H1 (cell line): Measurements from ENCODE around the gene APBA2. TPM values are rescaled to one million over a fixed set of nuclear protein-coding genes. Genes with fewer than 3 reads are reported as not detected.

Source experiments
- CTCF ChIA-PET: fragments of 300-600 bp; sonication (Branson Sonifier 250); formaldehyde crosslinking; loops from one replicate; lab custom pipeline; 2021; ENCODE audit not compliant: partially characterized antibody; lab: Charles Lee
- POLR2A ChIA-PET: fragments of 300-600 bp; sonication (Branson Sonifier 250); formaldehyde crosslinking; loops from one replicate; lab custom pipeline; 2021; ENCODE audit warnings: inconsistent platforms; ENCODE audit not compliant: partially characterized antibody; lab: Charles Lee
- DNase-seq, 2 experiments: peaks; one replicate each; pipeline versions ENCODE4 v3.0.0 to v3.0.0-alpha.2; 2010 to 2022; ENCODE audit warnings: low spot score in 2 of 2, low read depth in 1 of 2, mixed read lengths in 1 of 2
- FAIRE-seq: peaks from 2 replicates; lab custom pipeline; 2011; peaks lifted over from hg19 to GRCh38; lab: Jason Lieb, UNC
- H2AFZ ChIP-seq: 2 replicates; pipeline ENCODE4 v1.8.1; 2012; ENCODE audit warnings: low read length, inconsistent platforms
- H2AK5ac ChIP-seq: 2 replicates; pipeline ENCODE4 v1.6.1; 2013; ENCODE audit warnings: low read depth, low read length
- H2BK120ac ChIP-seq: replicated peaks from 2 replicates; pipeline ENCODE3; 2013; ENCODE audit warnings: low read depth, low read length, inconsistent platforms
- H2BK12ac ChIP-seq: 2 replicates; pipeline ENCODE4 v1.6.1; 2013; ENCODE audit warnings: low read depth, low read length
- H2BK15ac ChIP-seq: 2 replicates; pipeline ENCODE4 v1.6.1; 2013; ENCODE audit warnings: low read length
- H2BK20ac ChIP-seq: 2 replicates; pipeline ENCODE4 v1.6.1; 2013; ENCODE audit warnings: low read length
- H2BK5ac ChIP-seq: 2 replicates; pipeline ENCODE4 v1.6.1; 2013; ENCODE audit warnings: low read depth, low read length
- H3K14ac ChIP-seq: 2 replicates; pipeline ENCODE4 v1.6.1; 2013; ENCODE audit warnings: inconsistent platforms; ENCODE audit not compliant: insufficient read length
- H3K18ac ChIP-seq: 2 replicates; pipeline ENCODE4 v1.6.1; 2013; ENCODE audit warnings: low read length; ENCODE audit errors: extremely low read depth
- H3K23ac ChIP-seq: 2 replicates; pipeline ENCODE4 v1.6.1; 2013; ENCODE audit warnings: inconsistent platforms; ENCODE audit not compliant: insufficient read length
- H3K23me2 ChIP-seq: 2 replicates; pipeline ENCODE4 v1.6.1; 2013; ENCODE audit warnings: low read depth, low read length
- H3K27ac ChIP-seq: 2 replicates; pipeline ENCODE4 v1.6.1; 2011; ENCODE audit warnings: low read depth, low read length, inconsistent platforms
- H3K27me3 ChIP-seq, 4 experiments: replicated peaks in 1 of 4; 1 replicate in 1 of 4; 2 replicates in 3 of 4; pipeline versions ENCODE4 v1.6.1 to v1.8.1; 2011 to 2013; ENCODE audit warnings: low read length in 3 of 4, mild to moderate bottlenecking in 3 of 4, inconsistent platforms in 2 of 4, mixed read lengths in 2 of 4, moderate library complexity in 1 of 4; ENCODE audit not compliant: control insufficient read depth in 3 of 4, insufficient read depth in 3 of 4; ENCODE audit errors: extremely low read depth in 1 of 4
- H3K36me3 ChIP-seq, 4 experiments: 2 replicates each; pipeline versions ENCODE4 v1.6.1 to v1.8.1; 2011 to 2013; ENCODE audit warnings: mild to moderate bottlenecking in 4 of 4, low read length in 3 of 4, moderate library complexity in 2 of 4, control low read depth in 1 of 4, inconsistent platforms in 1 of 4; ENCODE audit not compliant: insufficient read depth in 4 of 4, control insufficient read depth in 2 of 4
- H3K4ac ChIP-seq: replicated peaks from 2 replicates; pipeline ENCODE3; 2013; ENCODE audit warnings: low read length, low read depth, mixed read lengths, inconsistent platforms; ENCODE audit not compliant: insufficient read length
- H3K4me1 ChIP-seq, 4 experiments: replicated peaks in 1 of 4; 1 replicate in 1 of 4; 2 replicates in 3 of 4; pipeline versions ENCODE4 v1.6.1 to v1.8.1; 2011 to 2013; ENCODE audit warnings: low read length in 3 of 4, inconsistent platforms in 2 of 4, mixed read lengths in 1 of 4; ENCODE audit not compliant: insufficient read depth in 4 of 4, control insufficient read depth in 3 of 4
- H3K4me2 ChIP-seq, 2 experiments: 2 replicates each; pipeline versions ENCODE4 v1.6.1 to v1.8.1; 2011 to 2013; ENCODE audit warnings: low read depth in 2 of 2, low read length in 2 of 2, control low read depth in 1 of 2, inconsistent platforms in 1 of 2, mild to moderate bottlenecking in 1 of 2; ENCODE audit not compliant: insufficient read depth in 1 of 2
- H3K4me3 ChIP-seq, 4 experiments: fragments of 200-600, 300-600 bp in 1 of 4; sonication (generic), shearing (Covaris generic), sonication (Bioruptor Twin) in 1 of 4; 2 replicates each; pipeline versions ENCODE4 v1.5.1 to v1.8.1; 2011 to 2016; ENCODE audit warnings: low read length in 4 of 4, low read depth in 3 of 4, control low read depth in 2 of 4, inconsistent platforms in 2 of 4, mild to moderate bottlenecking in 2 of 4, mixed read lengths in 1 of 4, moderate library complexity in 1 of 4; ENCODE audit not compliant: insufficient read depth in 2 of 4; ENCODE audit errors: extremely low read depth in 1 of 4
- H3K56ac ChIP-seq: replicated peaks from 2 replicates; pipeline ENCODE3; 2013; ENCODE audit warnings: low read depth, mild to moderate bottlenecking, mixed read lengths, low read length, inconsistent platforms; ENCODE audit not compliant: insufficient read length
- H3K79me1 ChIP-seq: 2 replicates; pipeline ENCODE4 v1.6.1; 2013; ENCODE audit warnings: low read depth, low read length, control low read depth
- H3K79me2 ChIP-seq, 2 experiments: 2 replicates each; pipeline versions ENCODE4 v1.6.1 to v1.8.1; 2012 to 2013; ENCODE audit warnings: low read length in 2 of 2, mild to moderate bottlenecking in 2 of 2, inconsistent platforms in 1 of 2; ENCODE audit not compliant: insufficient read depth in 2 of 2, control insufficient read depth in 1 of 2
- H3K9ac ChIP-seq, 4 experiments: replicated peaks in 1 of 4; 1 replicate in 1 of 4; 2 replicates in 3 of 4; pipeline versions ENCODE4 v1.6.1 to v1.8.1; 2011 to 2013; ENCODE audit warnings: low read depth in 3 of 4, low read length in 3 of 4, control low read depth in 2 of 4, mild to moderate bottlenecking in 2 of 4, moderate library complexity in 2 of 4, inconsistent platforms in 1 of 4; ENCODE audit errors: extremely low read depth in 1 of 4
- H3K9me3 ChIP-seq, 2 experiments: 2 replicates each; pipeline versions ENCODE4 v1.6.1 to v1.8.1; 2012 to 2013; ENCODE audit warnings: mild to moderate bottlenecking in 2 of 2, moderate library complexity in 2 of 2, control low read depth in 1 of 2, inconsistent platforms in 1 of 2, low read depth in 1 of 2, low read length in 1 of 2, mixed read lengths in 1 of 2; ENCODE audit not compliant: insufficient read depth in 2 of 2
- H4K20me1 ChIP-seq, 2 experiments: replicated peaks in 1 of 2; 2 replicates each; pipeline versions ENCODE3 to v1.8.1; 2011 to 2013; ENCODE audit warnings: inconsistent platforms in 2 of 2, low read length in 2 of 2, mild to moderate bottlenecking in 1 of 2; ENCODE audit not compliant: insufficient read depth in 2 of 2, control insufficient read depth in 1 of 2
- H4K5ac ChIP-seq: 2 replicates; pipeline ENCODE4 v1.6.1; 2013; ENCODE audit warnings: low read length, low read depth, mixed read lengths, inconsistent platforms; ENCODE audit not compliant: insufficient read length
- H4K8ac ChIP-seq: 2 replicates; pipeline ENCODE4 v1.8.0; 2013; ENCODE audit warnings: mild to moderate bottlenecking, moderate library complexity, low read length, inconsistent platforms; ENCODE audit not compliant: insufficient read depth; ENCODE audit errors: extremely low read depth
- H4K91ac ChIP-seq: replicated peaks from 2 replicates; pipeline ENCODE3; 2013; ENCODE audit warnings: low read length, mixed read lengths, inconsistent platforms; ENCODE audit not compliant: insufficient read length
- CTBP2 ChIP-seq: IDR thresholded peaks from 2 replicates; pipeline ENCODE4 v1.7.0; 2011; ENCODE audit warnings: borderline replicate concordance, mild to moderate bottlenecking, moderate library complexity, mixed read lengths, low read length; ENCODE audit not compliant: insufficient read depth, insufficient read length
- CTCF ChIP-seq, 3 experiments: IDR thresholded peaks; 1 replicate in 2 of 3; 2 replicates in 1 of 3; pipeline versions ENCODE4 v1.5.1 to v1.6.1; 2011; ENCODE audit warnings: low read length in 3 of 3, mild to moderate bottlenecking in 3 of 3, inconsistent platforms in 2 of 3, low read depth in 1 of 3, moderate library complexity in 1 of 3; ENCODE audit not compliant: insufficient read depth in 1 of 3; ENCODE audit errors: control extremely low read depth in 1 of 3
- EGR1 ChIP-seq: IDR thresholded peaks from 2 replicates; pipeline ENCODE4 v1.6.1; 2011; ENCODE audit warnings: low read depth, low read length, borderline replicate concordance
- JUND ChIP-seq: IDR thresholded peaks from 2 replicates; pipeline ENCODE4 v1.6.1; 2011; ENCODE audit warnings: mild to moderate bottlenecking, improper control_type of control experiment, low read length
- PHF8 ChIP-seq: fragments of 200-600 bp; sonication (generic); conservative IDR thresholded peaks from 2 replicates; pipeline ENCODE4 v1.7.1; 2012; ENCODE audit warnings: low read depth, mild to moderate bottlenecking, inconsistent platforms, low read length, moderate library complexity
- POLR2AphosphoS5 ChIP-seq: IDR thresholded peaks from 2 replicates; pipeline ENCODE4 v1.6.1; 2011; ENCODE audit warnings: low read depth, low read length
- RFX5 ChIP-seq: IDR thresholded peaks from 2 replicates; pipeline ENCODE4 v1.6.1; 2011; ENCODE audit warnings: low read depth, low read length, improper control_type of control experiment, borderline replicate concordance
- RXRA ChIP-seq: IDR thresholded peaks from 2 replicates; pipeline ENCODE4 v1.6.1; 2011; ENCODE audit warnings: low read depth, mild to moderate bottlenecking, low read length, moderate library complexity; ENCODE audit not compliant: insufficient read depth
- SIX5 ChIP-seq: IDR thresholded peaks from 2 replicates; pipeline ENCODE4 v1.6.1; 2011; ENCODE audit warnings: mild to moderate bottlenecking, low read depth, low read length
- SP2 ChIP-seq: IDR thresholded peaks from 2 replicates; pipeline ENCODE4 v1.6.1; 2012; ENCODE audit warnings: mild to moderate bottlenecking, low read length, inconsistent platforms
- TAF1 ChIP-seq: IDR thresholded peaks from 2 replicates; pipeline ENCODE4 v1.6.1; 2011; ENCODE audit warnings: mild to moderate bottlenecking, low read depth, low read length
- TCF12 ChIP-seq: IDR thresholded peaks from 2 replicates; pipeline ENCODE4 v1.6.1; 2011; ENCODE audit warnings: low read depth, mild to moderate bottlenecking, low read length
- ZNF274 ChIP-seq: IDR thresholded peaks from 2 replicates; pipeline ENCODE4 v1.7.0; 2012; ENCODE audit warnings: low read length, borderline replicate concordance; ENCODE audit errors: extremely low read depth
- WGBS, 2 experiments: shearing (Covaris generic) in 1 of 2; methylation state at CpG; one replicate each; pipeline versions ENCODE4 v1.1.6 to v1.1.7; 2013 to 2015; ENCODE audit warnings: low lambda C conversion rate in 2 of 2, mixed read lengths in 2 of 2, inconsistent platforms in 1 of 2, low coverage in 1 of 2, missing lambda C conversion rate in 1 of 2; ENCODE audit not compliant: insufficient replicate concordance in 2 of 2, insufficient coverage in 1 of 2, insufficient read length in 1 of 2; ENCODE audit errors: extremely low coverage in 1 of 2, missing lambda C conversion rate in 1 of 2; 5-methylcytosine and 5-hydroxymethylcytosine counted together
- polyA plus RNA-seq, 7 experiments: library from polyadenylated mRNA; depleted of rRNA in 3 of 7; stranded (reverse) in 5 of 7; unstranded in 2 of 7; fragments of >200 nt in 5 of 7; fragments of 200-250 nt in 2 of 7; gene quantifications; 1 replicate in 5 of 7; 2 replicates in 1 of 7; 4 replicates in 1 of 7; pipeline versions ENCODE4 v1.2.1 to v1.2.3, GENCODE V29; 2011 to 2013; ENCODE audit warnings: missing spikeins in 2 of 7, mixed read lengths in 2 of 7
- total RNA-seq: library from RNA; stranded (reverse); fragmentation: NEBNext Ultra II Directional; extraction: Animal tissue kit (Norgen Biotek cat#: 25700); gene quantifications from 2 replicates; pipeline ENCODE4 v1.2.1, GENCODE V29; 2021

The APBA2 gene
- total and polyA plus RNA-seq, 2 of the 8 experiments (the other 6 are each of a cell fraction or from before 2014, with no cell fraction given): 15.5 to 19.0 TPM

DNA sequence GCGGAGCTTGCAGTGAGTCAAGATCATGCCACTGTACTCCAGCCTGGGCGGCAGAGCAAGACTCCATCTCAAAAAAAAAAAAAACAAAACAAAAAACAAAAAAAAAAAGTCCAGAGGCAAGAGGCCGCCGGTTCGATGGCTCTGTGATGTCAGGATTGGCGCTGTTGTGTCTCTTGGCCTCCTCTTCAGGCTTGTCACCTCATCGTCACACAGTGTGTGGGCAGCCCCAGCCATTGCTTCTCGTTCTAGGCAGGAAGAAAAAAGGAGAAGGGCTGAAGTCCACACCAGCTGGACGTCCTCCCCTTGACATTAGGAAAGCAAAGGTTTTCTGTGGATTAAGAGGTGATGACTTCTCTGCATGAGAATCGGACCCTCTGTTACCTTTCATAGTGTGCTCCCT, 192.8 kb downstream of the APBA2 start:
- Histone ChIP-seq H3K27ac (no peak overlapping the region), H3K4me1 (0 out of 7 replicates have a peak, but pooled peaks cover 0 to 3% (median 0%) of the 10 kb centered on the region in 4 experiments), H2AFZ (no peak overlapping the region), H3K79me2 (no peaks in the 10 kb centered on the region), H2BK20ac (no peak overlapping the region), H3K18ac (no peak overlapping the region), H4K91ac (no peak overlapping the region), H3K4me2 (no peak overlapping the region), H3K4me3 (no peak overlapping the region), H3K23ac (no peak overlapping the region), H4K20me1 (no peaks in the 10 kb centered on the region), H2BK15ac (no peak overlapping the region), H2AK5ac (no peak overlapping the region), H3K14ac (no peak overlapping the region), H3K56ac (no peak overlapping the region), H2BK12ac (no peak overlapping the region), H3K9ac (no peak overlapping the region), H2BK5ac (no peak overlapping the region), H3K79me1 (no peaks in the 10 kb centered on the region), H4K8ac (no peak overlapping the region), H3K36me3 (no peaks in the 10 kb centered on the region), H3K4ac (no peak overlapping the region), H2BK120ac (no peak overlapping the region), H3K9me3 (no peaks in the 10 kb centered on the region), H3K27me3 (no peaks in the 10 kb centered on the region), H3K23me2 (no peaks in the 10 kb centered on the region), H4K5ac (no peak overlapping the region)
- WGBS, 2 experiments: 87% methylated on average over 8 of the region's 10 CpGs; no CpG with 5 or more reads in 1 of the 2 experiments
- no peak for DNase-seq
- ChIA-PET POLR2A (no interaction called here), CTCF (interaction anchor here (1.1 to 7.8 kb wide), 3 partner anchors 12 to 95 kb away, joined by 4 to 78 read pairs (median 16); no protein-coding TSS in a partner anchor)
- no peak for FAIRE-seq
- TF ChIP-seq POLR2AphosphoS5: no peak
- no peak for TF ChIP-seq TCF12
- TF ChIP-seq CTCF (IDR thresholded peaks at IDR 0.05; ENCODE audit: control extremely low read depth in 1 of 3, insufficient read depth in 1 of 3, low read depth in 1 of 3, low read length in 3 of 3): no peak
- no peak for TF ChIP-seq RXRA
- no peak for TF ChIP-seq EGR1
- no peak for TF ChIP-seq CTBP2
- no peak for TF ChIP-seq RFX5
- no peak for TF ChIP-seq SIX5
- no peak for TF ChIP-seq TAF1
- no peak for TF ChIP-seq ZNF274
- no peak for TF ChIP-seq SP2
- TF ChIP-seq JUND: no peak
- no peak for TF ChIP-seq PHF8
